HFF-Myc (cell line): ENCODE measurements around the gene SYNE2.
"Not testable (repeated sequence)": the region's sequence is repeated elsewhere in the genome, so short reads cannot be mapped to it uniquely, and the experiment has no call there.

Experiments
- DNase-seq: peaks from one replicate; pipeline ENCODE4 v3.0.0-alpha.2; 2011; ENCODE audit warnings: low read depth; ENCODE audit errors: extremely low read depth
- H3K4me3 ChIP-seq: replicated peaks from 2 replicates; pipeline ENCODE4 v1.5.1; 2011; ENCODE audit warnings: low read depth, mild to moderate bottlenecking, control low read depth, low read length
- TF ChIP-seq, protein P1 (sequence below): IDR thresholded peaks from 2 replicates; pipeline ENCODE4 v1.5.1; 2012; ENCODE audit warnings: mild to moderate bottlenecking, low read depth, low read length, control low read depth; ENCODE audit errors: missing control alignments

SYNE2 gene

DNA sequence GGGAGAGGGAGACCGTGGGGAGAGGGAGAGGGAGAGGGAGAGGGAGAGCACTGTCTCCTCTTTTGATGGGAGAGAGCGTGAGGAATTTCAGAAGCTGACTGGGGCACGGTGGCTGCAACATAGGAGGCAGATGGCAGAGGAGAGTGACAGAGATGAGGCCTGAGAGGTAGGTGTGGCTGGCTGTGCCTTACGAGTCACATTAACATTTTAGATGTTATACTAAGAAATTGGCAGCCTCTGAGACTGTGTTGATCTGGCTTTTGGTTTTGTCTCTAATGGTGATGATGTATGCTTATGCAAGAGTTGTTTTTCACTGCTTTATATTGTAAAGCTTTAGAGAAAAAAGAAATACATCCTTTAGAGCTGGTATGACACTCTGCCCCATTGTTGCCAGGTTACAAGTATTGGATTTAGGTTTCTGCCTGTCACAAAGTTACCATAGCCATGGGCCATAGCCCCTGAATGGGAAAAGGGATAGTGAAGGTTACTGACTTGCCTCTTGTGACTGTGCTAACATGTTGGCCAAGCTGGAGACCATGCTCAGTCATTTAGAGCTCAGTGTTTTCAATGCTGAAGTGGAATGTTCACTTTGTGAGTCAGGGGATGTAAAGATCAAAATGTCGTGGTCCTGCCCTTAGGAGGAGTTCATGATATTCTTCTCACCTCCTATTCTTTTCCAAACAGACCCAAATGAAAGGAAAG, 186.2 kb downstream of the SYNE2 start:
- TF ChIP-seq, protein P1, sequence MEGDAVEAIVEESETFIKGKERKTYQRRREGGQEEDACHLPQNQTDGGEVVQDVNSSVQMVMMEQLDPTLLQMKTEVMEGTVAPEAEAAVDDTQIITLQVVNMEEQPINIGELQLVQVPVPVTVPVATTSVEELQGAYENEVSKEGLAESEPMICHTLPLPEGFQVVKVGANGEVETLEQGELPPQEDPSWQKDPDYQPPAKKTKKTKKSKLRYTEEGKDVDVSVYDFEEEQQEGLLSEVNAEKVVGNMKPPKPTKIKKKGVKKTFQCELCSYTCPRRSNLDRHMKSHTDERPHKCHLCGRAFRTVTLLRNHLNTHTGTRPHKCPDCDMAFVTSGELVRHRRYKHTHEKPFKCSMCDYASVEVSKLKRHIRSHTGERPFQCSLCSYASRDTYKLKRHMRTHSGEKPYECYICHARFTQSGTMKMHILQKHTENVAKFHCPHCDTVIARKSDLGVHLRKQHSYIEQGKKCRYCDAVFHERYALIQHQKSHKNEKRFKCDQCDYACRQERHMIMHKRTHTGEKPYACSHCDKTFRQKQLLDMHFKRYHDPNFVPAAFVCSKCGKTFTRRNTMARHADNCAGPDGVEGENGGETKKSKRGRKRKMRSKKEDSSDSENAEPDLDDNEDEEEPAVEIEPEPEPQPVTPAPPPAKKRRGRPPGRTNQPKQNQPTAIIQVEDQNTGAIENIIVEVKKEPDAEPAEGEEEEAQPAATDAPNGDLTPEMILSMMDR: no peak
- no peak overlapping the region for H3K4me3 ChIP-seq
- no peak for DNase-seq

DNA sequence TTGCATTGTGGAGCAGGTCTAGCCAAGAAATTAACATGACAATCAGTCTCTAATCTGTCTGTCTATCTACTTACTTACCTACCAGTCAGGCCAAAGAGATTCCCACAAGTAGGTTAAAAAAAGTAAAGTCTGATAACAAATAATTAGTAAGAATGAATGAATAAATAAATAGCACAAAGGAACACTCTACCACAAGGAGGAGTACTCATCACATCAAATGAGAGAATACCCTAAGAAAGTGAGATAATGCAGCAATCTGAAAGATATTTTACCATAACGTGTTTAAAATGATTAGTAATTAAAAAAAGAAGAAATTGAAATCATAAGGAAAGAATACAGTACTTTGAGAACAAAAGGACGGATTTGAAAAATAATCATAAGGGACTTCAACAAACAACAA, 187.2 kb downstream of the SYNE2 start:
- H3K4me3 ChIP-seq: no peak overlapping the region
- TF ChIP-seq, protein P1: peak; percentile 9
- DNase-seq: no peak

DNA sequence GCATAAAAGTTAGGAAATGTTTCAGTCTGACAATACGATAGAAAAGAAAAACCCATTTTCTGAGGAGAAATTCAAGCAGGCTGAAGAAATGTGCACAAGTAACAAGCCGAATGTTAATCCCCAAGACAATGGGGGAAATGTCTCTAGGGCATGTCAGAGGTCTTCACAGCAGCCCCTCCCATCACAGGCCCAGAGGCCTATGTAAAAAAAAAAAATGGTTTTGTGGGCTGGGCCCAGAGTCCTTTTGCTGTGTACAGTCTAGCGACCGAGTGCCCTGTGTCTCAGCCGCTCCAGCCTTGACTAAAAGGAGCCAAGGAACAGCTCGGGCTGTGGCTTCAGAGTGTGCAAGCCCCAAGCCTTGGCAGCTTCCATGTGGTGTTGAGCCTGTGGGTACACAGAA, 190.5 kb downstream of the SYNE2 start:
- DNase-seq, H3K4me3 ChIP-seq: not testable (repeated sequence)

DNA sequence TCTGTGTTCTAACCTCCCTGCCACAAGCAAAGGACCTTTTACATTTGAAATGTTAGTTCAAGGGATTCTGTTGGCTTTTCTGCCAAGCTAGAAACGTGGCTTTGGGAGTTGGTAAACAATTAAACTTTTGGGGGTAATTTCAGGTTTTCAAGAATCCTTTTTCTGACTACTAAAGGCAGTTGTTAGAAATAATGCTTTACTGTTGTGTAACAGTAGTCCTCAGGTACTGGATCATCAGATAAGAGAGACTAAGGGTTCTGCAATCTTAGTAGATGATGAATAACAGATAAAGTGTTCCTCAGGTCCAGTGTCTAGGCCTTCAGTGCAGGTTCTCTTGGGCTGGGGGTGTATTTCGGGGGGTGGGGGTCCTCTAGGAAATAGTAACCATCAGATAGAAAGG, 192.3 kb downstream of the SYNE2 start:
- TF ChIP-seq, protein P1: no peak
- H3K4me3 ChIP-seq: no peak overlapping the region
- no peak for DNase-seq

DNA sequence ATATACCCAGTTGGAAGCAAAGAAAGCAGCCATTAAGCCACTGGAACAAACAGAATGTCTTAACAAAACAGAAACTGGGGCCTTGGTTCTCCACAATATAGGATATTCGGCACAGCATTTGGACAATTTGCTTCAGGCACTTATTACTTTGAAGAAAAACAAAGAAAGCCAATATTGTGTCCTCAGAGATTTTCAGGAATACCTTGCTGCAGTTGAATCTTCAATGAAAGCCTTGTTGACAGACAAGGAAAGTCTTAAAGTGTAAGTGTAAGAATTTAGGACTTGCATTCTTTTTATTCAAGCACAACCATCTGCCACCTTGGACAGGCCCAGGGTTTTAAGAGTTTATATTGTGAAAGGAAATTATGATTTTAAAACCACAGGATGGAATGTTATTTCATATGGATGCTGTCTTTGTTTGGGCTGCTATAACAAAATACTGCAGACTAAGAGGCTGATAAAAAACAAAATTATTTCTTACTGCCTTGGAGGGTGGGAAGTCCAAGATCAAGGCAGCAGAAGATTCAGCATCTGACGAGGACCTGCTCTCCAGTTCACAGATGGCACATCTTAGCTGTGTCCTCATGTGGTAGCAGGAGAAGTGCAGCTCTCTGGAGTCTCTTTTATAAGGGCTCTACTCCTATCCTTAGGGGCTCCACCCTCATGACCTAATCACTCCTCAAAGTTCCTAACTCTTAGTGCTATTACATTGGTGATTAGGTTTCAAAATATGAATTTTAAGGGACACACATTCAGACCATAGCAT, 197.0 kb downstream of the SYNE2 start:
- TF ChIP-seq, protein P1: no peak
- no peak overlapping the region for H3K4me3 ChIP-seq
- no peak for DNase-seq

DNA sequence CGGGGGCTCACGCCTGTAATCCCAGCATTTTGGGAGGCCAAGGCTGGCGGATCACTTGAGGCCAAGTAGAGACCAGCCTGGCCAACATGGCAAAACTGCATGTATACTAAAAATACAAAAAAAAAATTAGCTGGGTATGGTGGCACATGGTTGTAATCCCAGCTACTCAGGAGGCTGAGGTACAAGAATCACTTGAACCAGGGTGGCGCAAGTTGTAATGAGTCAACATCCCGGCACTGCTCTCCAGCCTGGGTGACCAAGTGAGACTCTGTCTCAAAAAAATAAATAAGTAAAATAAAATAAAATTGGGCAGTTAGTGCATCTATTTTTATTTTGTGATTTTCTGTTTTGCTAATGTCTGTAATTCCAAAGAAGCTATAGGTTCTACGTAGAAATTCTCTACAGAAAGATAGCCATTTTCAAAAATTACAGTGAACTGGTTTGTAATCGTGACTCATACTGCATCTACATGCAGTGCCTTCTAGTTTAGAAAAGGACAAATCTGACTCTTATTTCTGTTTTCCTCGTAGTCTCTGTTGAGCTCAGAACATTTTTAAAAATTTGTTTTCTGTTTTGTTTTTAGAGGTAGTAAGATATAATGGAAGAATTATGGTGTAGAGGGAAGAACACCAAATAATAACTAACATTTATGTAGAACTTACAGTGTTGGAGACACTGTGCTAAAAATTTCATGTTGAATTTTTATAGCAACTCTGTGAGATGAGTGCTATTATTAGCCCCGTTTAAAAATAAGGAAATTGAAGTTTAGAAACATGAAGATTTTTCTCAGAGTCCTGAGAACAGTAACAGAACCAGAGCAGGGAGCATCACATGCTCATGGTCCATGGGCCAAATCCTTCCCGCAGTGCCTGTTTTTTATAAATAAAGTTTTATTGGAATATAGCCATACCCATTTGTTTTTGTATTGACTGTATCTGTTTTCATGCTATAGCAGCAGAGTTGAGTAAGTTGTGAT, 201.2 kb downstream of the SYNE2 start:
- TF ChIP-seq, protein P1: no peak
- no peak for DNase-seq
- no peak overlapping the region for H3K4me3 ChIP-seq
